ENCODE results near the gene GSN. TPM values are rescaled to one million over a fixed set of nuclear protein-coding genes. Genes with fewer than 3 reads are reported as not detected.

GSN gene
- polyA plus RNA-seq, 3 donors: 67.4 to 187 (median 95.8) TPM

DNA sequence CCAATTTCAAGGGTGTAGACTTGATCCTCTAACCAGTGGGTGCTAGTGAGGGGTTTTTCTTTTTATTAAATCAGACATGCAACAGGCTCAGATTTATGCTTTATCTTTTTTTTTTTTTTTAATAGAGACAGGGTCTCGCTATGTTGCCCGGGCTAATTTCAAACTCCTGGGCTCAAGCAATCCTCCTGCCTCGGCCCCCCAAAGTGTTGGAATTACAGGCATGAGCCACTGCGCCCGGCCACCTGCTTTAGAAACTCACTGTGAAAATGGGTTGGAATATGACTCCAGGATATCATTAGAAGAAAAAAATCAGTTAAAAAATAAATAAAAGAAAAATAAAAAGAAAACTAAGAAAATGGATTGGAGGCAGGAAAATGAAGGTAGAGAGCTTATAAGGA lies 51.4 kb downstream of the GSN start:
- Histone ChIP-seq H3K4me3 (replicated peaks in 1 of 3; ENCODE audit: low read depth in 2 of 3, low read length in 3 of 3) (no peak overlapping the region), H3K9me3 (replicated peaks in 1 of 2; ENCODE audit: control insufficient read depth in 1 of 2, insufficient read depth in 1 of 2, low read length in 2 of 2) (no peaks in the 10 kb centered on the region), H4K20me1 (ENCODE audit: insufficient read depth, low read length) (no peaks in the 10 kb centered on the region), H3K9ac (ENCODE audit: insufficient read depth, low read length, poor library complexity, severe bottlenecking) (no peak overlapping the region), H3K4me1 (ENCODE audit: control insufficient read depth in 1 of 2, insufficient read depth in 2 of 2, low read length in 2 of 2) (peaks cover 18 to 31% of the 10 kb centered on the region in 2 donors), H3K36me3 (replicated peaks in 1 of 2; ENCODE audit: control insufficient read depth in 1 of 2, insufficient read depth in 2 of 2, low read length in 2 of 2) (peaks cover 43 to 64% of the 10 kb centered on the region in 2 donors), H3K79me2 (ENCODE audit: insufficient read depth, low read length) (no peaks in the 10 kb centered on the region), H3K27me3 (ENCODE audit: control insufficient read depth in 2 of 2, insufficient read depth in 2 of 2, low read length in 2 of 2) (no peaks in the 10 kb centered on the region), H3K27ac (ENCODE audit: low read depth in 1 of 2, low read length in 2 of 2) (no peak overlapping the region), H3K4me2 (replicated peaks; ENCODE audit: extremely low read depth, low read length, poor library complexity, severe bottlenecking) (no peak overlapping the region), H2AFZ (ENCODE audit: insufficient read depth, low read depth, low read length, poor library complexity, severe bottlenecking) (no peak overlapping the region)
- TF ChIP-seq, protein P1, sequence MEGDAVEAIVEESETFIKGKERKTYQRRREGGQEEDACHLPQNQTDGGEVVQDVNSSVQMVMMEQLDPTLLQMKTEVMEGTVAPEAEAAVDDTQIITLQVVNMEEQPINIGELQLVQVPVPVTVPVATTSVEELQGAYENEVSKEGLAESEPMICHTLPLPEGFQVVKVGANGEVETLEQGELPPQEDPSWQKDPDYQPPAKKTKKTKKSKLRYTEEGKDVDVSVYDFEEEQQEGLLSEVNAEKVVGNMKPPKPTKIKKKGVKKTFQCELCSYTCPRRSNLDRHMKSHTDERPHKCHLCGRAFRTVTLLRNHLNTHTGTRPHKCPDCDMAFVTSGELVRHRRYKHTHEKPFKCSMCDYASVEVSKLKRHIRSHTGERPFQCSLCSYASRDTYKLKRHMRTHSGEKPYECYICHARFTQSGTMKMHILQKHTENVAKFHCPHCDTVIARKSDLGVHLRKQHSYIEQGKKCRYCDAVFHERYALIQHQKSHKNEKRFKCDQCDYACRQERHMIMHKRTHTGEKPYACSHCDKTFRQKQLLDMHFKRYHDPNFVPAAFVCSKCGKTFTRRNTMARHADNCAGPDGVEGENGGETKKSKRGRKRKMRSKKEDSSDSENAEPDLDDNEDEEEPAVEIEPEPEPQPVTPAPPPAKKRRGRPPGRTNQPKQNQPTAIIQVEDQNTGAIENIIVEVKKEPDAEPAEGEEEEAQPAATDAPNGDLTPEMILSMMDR (IDR thresholded peaks at IDR 0.05): no peak
- intact Hi-C loops (cut with micrococcal nuclease): no loop called here
- Mint-ChIP-seq H3K27ac (peak overlapping the region in 3 of 7 donors; percentile 56 to 80 (median 69)), H3K36me3 (peaks cover 55 to 82% of the 10 kb centered on the region in 2 donors), H3K4me1 (peaks cover 31% of the 10 kb centered on the region), H3K27me3 (ENCODE audit: low read depth in 3 of 3) (peaks cover 0 to 1% (median 0%) of the 10 kb centered on the region in 3 donors), H3K4me3 (no peak overlapping the region), H3K9me3 (peaks cover 0 to 3% (median 0%) of the 10 kb centered on the region in 7 donors)
- WGBS (ENCODE audit: insufficient coverage): no CpG with 5 or more reads among the region's 5 CpGs
- no peak for DNase-seq

DNA sequence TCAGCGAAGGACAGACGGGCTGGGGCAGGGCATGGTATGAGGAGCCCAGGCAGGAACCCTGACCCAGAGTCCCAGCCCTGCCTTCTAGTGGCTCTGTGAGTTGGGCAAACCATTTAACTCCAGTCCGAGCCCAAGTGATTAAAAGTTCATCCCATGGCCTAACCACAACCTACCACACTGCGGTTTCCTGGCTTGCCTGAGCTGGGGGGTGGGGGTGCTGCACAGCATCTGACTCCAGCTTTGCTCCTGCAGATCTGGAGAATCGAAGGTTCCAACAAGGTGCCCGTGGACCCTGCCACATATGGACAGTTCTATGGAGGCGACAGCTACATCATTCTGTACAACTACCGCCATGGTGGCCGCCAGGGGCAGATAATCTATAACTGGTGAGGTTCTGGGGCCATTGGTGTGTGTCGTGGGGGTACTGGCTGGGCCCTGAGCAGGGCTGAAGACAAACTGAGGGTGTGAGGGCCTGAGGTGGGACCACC lies 53.1 kb downstream of the GSN start:
- Histone ChIP-seq H4K20me1 (ENCODE audit: insufficient read depth, low read length) (no peaks in the 10 kb centered on the region), H3K9me3 (replicated peaks in 1 of 2; ENCODE audit: control insufficient read depth in 1 of 2, insufficient read depth in 1 of 2, low read length in 2 of 2) (no peaks in the 10 kb centered on the region), H3K36me3 (replicated peaks in 1 of 2; ENCODE audit: control insufficient read depth in 1 of 2, insufficient read depth in 2 of 2, low read length in 2 of 2) (peaks cover 52 to 70% of the 10 kb centered on the region in 2 donors), H3K4me1 (ENCODE audit: control insufficient read depth in 1 of 2, insufficient read depth in 2 of 2, low read length in 2 of 2) (peaks cover 18 to 31% of the 10 kb centered on the region in 2 donors), H3K27me3 (ENCODE audit: control insufficient read depth in 2 of 2, insufficient read depth in 2 of 2, low read length in 2 of 2) (no peaks in the 10 kb centered on the region), H3K27ac (ENCODE audit: low read depth in 1 of 2, low read length in 2 of 2) (no peak overlapping the region), H2AFZ (ENCODE audit: insufficient read depth, low read depth, low read length, poor library complexity, severe bottlenecking) (no peak overlapping the region), H3K79me2 (ENCODE audit: insufficient read depth, low read length) (no peaks in the 10 kb centered on the region), H3K4me3 (replicated peaks in 1 of 3; ENCODE audit: low read depth in 2 of 3, low read length in 3 of 3) (no peak overlapping the region), H3K9ac (ENCODE audit: insufficient read depth, low read length, poor library complexity, severe bottlenecking) (no peak overlapping the region), H3K4me2 (replicated peaks; ENCODE audit: extremely low read depth, low read length, poor library complexity, severe bottlenecking) (no peak overlapping the region)
- 52% methylated on average over 6 of the region's 10 CpGs for WGBS (ENCODE audit: insufficient coverage)
- peaks cover 0 to 1% (median 0%) of the 10 kb centered on the region in 3 donors for H3K27me3 Mint-ChIP-seq (ENCODE audit: low read depth in 3 of 3)
- TF ChIP-seq, protein P1 (IDR thresholded peaks at IDR 0.05): no peak
- H3K36me3 Mint-ChIP-seq: peaks cover 68 to 91% of the 10 kb centered on the region in 2 donors
- no peak for DNase-seq
- peaks cover 0 to 3% (median 0%) of the 10 kb centered on the region in 7 donors for H3K9me3 Mint-ChIP-seq
- intact Hi-C loops (cut with micrococcal nuclease): loop anchor here in 1 of 2 donors (2.0 kb wide), 1 partner anchor 78 kb away; no protein-coding TSS in a partner anchor
- peaks cover 31% of the 10 kb centered on the region for H3K4me1 Mint-ChIP-seq
- peak overlapping the region in 2 of 7 donors; percentile 46 to 53 for H3K27ac Mint-ChIP-seq
- no peak overlapping the region for H3K4me3 Mint-ChIP-seq

Data from CD14-positive monocyte (primary cell).